CD4-positive, alpha-beta T cell (primary cell): ENCODE results near the gene SP3. TPM values are rescaled to one million over a fixed set of nuclear protein-coding genes. Genes with fewer than 3 reads are reported as not detected.

Source experiments
- ATAC-seq: fragments of 200-7000 bp; cut with Tn5 transposase; one replicate; pipeline ENCODE4 v1.10.0; 2022; ENCODE audit warnings: mild to moderate bottlenecking; ENCODE audit not compliant: poor library complexity
- CTCF ChIA-PET: fragments of 350-600 bp; sonication (Branson Sonifier 250); formaldehyde crosslinking; loops from one replicate; lab custom pipeline; 2021; ENCODE audit warnings: antibody characterized with exemption, inconsistent platforms; lab: Charles Lee
- POLR2A ChIA-PET: fragments of 350-600 bp; sonication (Branson Sonifier 250); formaldehyde crosslinking; loops from one replicate; lab custom pipeline; 2021; ENCODE audit warnings: antibody characterized with exemption, inconsistent platforms; lab: Charles Lee
- DNase-seq, 14 experiments: peaks; one replicate each; pipeline ENCODE4 v3.0.0-alpha.2; 2013 to 2020; ENCODE audit warnings: mixed read lengths in 2 of 14
- H3K27ac ChIP-seq, 2 donors: one replicate each; pipeline versions ENCODE4 v1.5.1 to v1.7.0; 2013; ENCODE audit warnings: low read length in 2 of 2, low read depth in 1 of 2, mild to moderate bottlenecking in 1 of 2
- H3K27me3 ChIP-seq, 2 experiments: 1 replicate in 1 of 2; 2 replicates in 1 of 2; pipeline versions ENCODE4 v1.6.1 to v1.7.0; 2013; ENCODE audit warnings: low read length in 2 of 2, control low read depth in 1 of 2, mild to moderate bottlenecking in 1 of 2, moderate library complexity in 1 of 2; ENCODE audit not compliant: insufficient read depth in 2 of 2, control insufficient read depth in 1 of 2
- H3K36me3 ChIP-seq: one replicate; pipeline ENCODE4 v1.6.1; 2013; ENCODE audit warnings: low read length, control low read depth; ENCODE audit not compliant: insufficient read depth
- H3K4me1 ChIP-seq: one replicate; pipeline ENCODE4 v1.6.1; 2013; ENCODE audit warnings: low read length, control low read depth; ENCODE audit not compliant: insufficient read depth
- H3K4me3 ChIP-seq: one replicate; pipeline ENCODE4 v1.5.1; 2013; ENCODE audit warnings: mild to moderate bottlenecking, low read length, moderate library complexity
- H3K9me3 ChIP-seq, 2 experiments: 1 replicate in 1 of 2; 2 replicates in 1 of 2; pipeline versions ENCODE4 v1.6.1 to v1.7.0; 2013; ENCODE audit warnings: low read length in 2 of 2, mild to moderate bottlenecking in 2 of 2, control low read depth in 1 of 2, moderate library complexity in 1 of 2; ENCODE audit not compliant: control insufficient read depth in 1 of 2, insufficient read depth in 1 of 2
- H3K27ac Mint-ChIP-seq: one replicate; pipeline ENCODE4 v1.8.0; 2020; ENCODE audit warnings: mixed read lengths
- H3K27me3 Mint-ChIP-seq: one replicate; pipeline ENCODE4 v1.8.0; 2021; ENCODE audit warnings: mixed read lengths
- H3K36me3 Mint-ChIP-seq: one replicate; pipeline ENCODE4 v1.8.0; 2021; ENCODE audit warnings: low read depth, mixed read lengths
- H3K4me1 Mint-ChIP-seq: one replicate; pipeline ENCODE4 v1.8.0; 2021; ENCODE audit warnings: low read depth, mixed read lengths
- H3K4me3 Mint-ChIP-seq: one replicate; pipeline ENCODE4 v1.8.0; 2020; ENCODE audit warnings: mild to moderate bottlenecking, mixed read lengths
- H3K9me3 Mint-ChIP-seq: one replicate; pipeline ENCODE4 v1.8.0; 2020; ENCODE audit warnings: mixed read lengths
- CTCF ChIP-seq: fragments of 200-600 bp; IDR thresholded peaks from one replicate; pipeline ENCODE4 v1.8.0; 2022; ENCODE audit warnings: antibody characterized with exemption, mild to moderate bottlenecking
- intact Hi-C, 2 experiments: fragments of 100-400 bp; cut with DNase I in 1 of 2; cut with micrococcal nuclease in 1 of 2; formaldehyde crosslinking; loops; one replicate each; pipeline versions ENCODE4 v1.15.1 to v1.9.0; 2023 to 2025; cut with DNase I, micrococcal nuclease
- total RNA-seq, 174 experiments: library from RNA in 2 of 174; stranded (reverse) in 2 of 174; gene quantifications; one replicate each; pipeline ENCODE4 v1.2.3 and lab custom pipeline; 2021 to 2026

Gene SP3
- total RNA-seq, 2 experiments from 2014 or later, result 159 to 166 TPM

DNA sequence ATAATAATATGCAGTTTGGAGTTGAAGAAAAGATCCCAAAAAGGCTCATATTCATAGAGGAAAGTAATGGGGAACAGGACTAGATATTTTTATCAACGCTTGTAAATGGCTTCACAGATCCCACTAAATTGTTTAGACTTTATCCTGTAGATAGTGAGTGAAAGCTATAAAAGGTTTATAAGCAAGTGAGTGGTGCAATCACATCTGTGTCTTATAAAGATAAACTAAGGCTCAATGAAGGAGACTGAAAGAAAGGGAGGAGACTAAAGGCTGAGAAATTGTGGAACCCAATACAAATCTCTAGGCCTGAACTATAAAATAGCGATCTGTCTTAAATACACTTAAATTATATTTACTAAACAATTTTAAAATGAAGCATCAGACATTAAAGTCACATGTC is 7.7 kb downstream of the SP3 start:
- Mint-ChIP-seq H3K27ac (peak overlapping the region; percentile 98), H3K9me3 (no peaks in the 10 kb centered on the region), H3K4me1 (peaks cover 99% of the 10 kb centered on the region), H3K4me3 (peak overlapping the region; percentile 80), H3K27me3 (no peaks in the 10 kb centered on the region), H3K36me3 (peaks cover 88% of the 10 kb centered on the region)
- ChIA-PET CTCF (no interaction called here), POLR2A (no interaction called here)
- H3K4me3 ChIP-seq, result no peak overlapping the region
- peaks cover 44% of the 10 kb centered on the region for H3K36me3 ChIP-seq
- no peak overlapping the region for H3K27ac ChIP-seq
- DNase-seq (no peak), ATAC-seq (no peak)
- no peaks in the 10 kb centered on the region for H3K27me3 ChIP-seq
- intact Hi-C loops, result no loop called here
- peaks cover 33% of the 10 kb centered on the region for H3K4me1 ChIP-seq
- no peaks in the 10 kb centered on the region for H3K9me3 ChIP-seq
- no peak for TF ChIP-seq CTCF

DNA sequence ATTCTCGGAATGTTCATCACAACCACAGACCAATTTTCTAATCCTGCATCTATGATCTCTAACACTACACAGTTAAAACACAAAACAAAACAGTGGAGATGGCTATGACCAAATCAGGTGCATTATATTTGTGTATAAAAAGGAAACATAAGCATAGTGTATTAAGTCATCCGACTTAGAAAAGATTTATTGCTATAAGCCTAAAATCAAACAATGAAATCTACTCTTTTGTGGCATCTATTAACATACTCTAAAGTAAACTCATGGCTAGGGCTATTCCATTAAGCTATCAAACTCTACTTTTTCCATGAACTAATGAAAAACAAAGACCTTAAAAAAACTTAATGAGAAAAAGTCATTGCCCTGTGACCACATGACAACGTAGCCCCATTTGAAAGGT is 8.7 kb downstream of the SP3 start:
- ATAC-seq (no peak), DNase-seq (no peak)
- H3K27me3 ChIP-seq, result no peaks in the 10 kb centered on the region
- no peaks in the 10 kb centered on the region for H3K9me3 ChIP-seq
- CTCF ChIA-PET, result no interaction called here
- Mint-ChIP-seq H3K27ac (peak overlapping the region; percentile 98), H3K9me3 (no peaks in the 10 kb centered on the region), H3K4me3 (peak overlapping the region; percentile 80), H3K36me3 (peaks cover 91% of the 10 kb centered on the region), H3K4me1 (peaks cover 99% of the 10 kb centered on the region), H3K27me3 (no peaks in the 10 kb centered on the region)
- POLR2A ChIA-PET, result no interaction called here
- peaks cover 33% of the 10 kb centered on the region for H3K4me1 ChIP-seq
- no peak for TF ChIP-seq CTCF
- no peak overlapping the region for H3K4me3 ChIP-seq
- peaks cover 51% of the 10 kb centered on the region for H3K36me3 ChIP-seq
- peak overlapping the region in 1 of 2 donors; percentile 5 for H3K27ac ChIP-seq
- intact Hi-C loops, result no loop called here

DNA sequence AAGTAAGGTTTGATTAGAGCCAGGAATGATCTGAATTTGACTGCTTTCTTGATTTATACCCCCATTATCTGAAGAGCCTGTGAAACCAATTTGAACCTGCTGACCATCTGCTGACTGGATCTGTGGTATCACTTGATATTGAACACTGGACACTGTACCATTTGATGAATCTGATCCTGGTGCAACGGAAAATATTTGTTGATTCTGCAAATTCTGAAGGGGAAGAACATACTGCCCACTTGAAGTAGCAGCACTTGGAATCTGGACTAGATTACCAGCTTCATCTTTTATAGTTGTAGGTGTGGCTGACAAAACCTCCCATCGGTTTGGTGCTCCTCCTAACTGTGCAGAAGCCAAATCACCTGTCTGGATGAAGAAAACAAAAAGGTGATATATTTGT is 9.3 kb downstream of the SP3 start:
- DNase-seq, result no peak
- no peak for ATAC-seq
- intact Hi-C loops, result loop anchor here in 1 of 2 experiments (2.0 kb wide), 1 partner anchor 15 kb away; no protein-coding TSS in a partner anchor
- H3K36me3 Mint-ChIP-seq, result peaks cover 89% of the 10 kb centered on the region
- no peaks in the 10 kb centered on the region for H3K27me3 Mint-ChIP-seq
- peaks cover 47% of the 10 kb centered on the region for H3K36me3 ChIP-seq
- H3K9me3 ChIP-seq, result no peaks in the 10 kb centered on the region
- no peaks in the 10 kb centered on the region for H3K9me3 Mint-ChIP-seq
- H3K4me1 Mint-ChIP-seq, result peaks cover 99% of the 10 kb centered on the region
- H3K4me1 ChIP-seq, result peaks cover 33% of the 10 kb centered on the region
- H3K4me3 Mint-ChIP-seq, result peak overlapping the region; percentile 80
- CTCF ChIA-PET, result no interaction called here
- no peak for TF ChIP-seq CTCF
- POLR2A ChIA-PET, result no interaction called here
- H3K27me3 ChIP-seq, result no peaks in the 10 kb centered on the region
- H3K27ac ChIP-seq, result no peak overlapping the region
- peak overlapping the region; percentile 98 for H3K27ac Mint-ChIP-seq
- H3K4me3 ChIP-seq, result no peak overlapping the region
